Progenitor cell of endocrine pancreas (in vitro differentiated cells): ENCODE data around the gene KDM1B. TPM values are rescaled to one million over a fixed set of nuclear protein-coding genes. Genes with fewer than 3 reads are reported as not detected.

Experiments used
- DNase-seq: peaks from one replicate; pipeline ENCODE4 v3.0.0; 2021; ENCODE audit warnings: low spot score; ENCODE audit not compliant: unreplicated experiment
- H3K27ac Mint-ChIP-seq: 2 replicates; pipeline ENCODE4 v1.8.0; 2021; ENCODE audit warnings: mild to moderate bottlenecking, moderate library complexity, mixed read lengths
- H3K27me3 Mint-ChIP-seq: 2 replicates; pipeline ENCODE4 v1.8.0; 2021; ENCODE audit warnings: mixed read lengths
- H3K36me3 Mint-ChIP-seq: 2 replicates; pipeline ENCODE4 v1.8.0; 2022; ENCODE audit warnings: mixed read lengths; ENCODE audit not compliant: insufficient read depth
- H3K4me1 Mint-ChIP-seq: 2 replicates; pipeline ENCODE4 v1.8.0; 2021; ENCODE audit warnings: low read depth, mixed read lengths
- H3K4me3 Mint-ChIP-seq: 2 replicates; pipeline ENCODE4 v1.8.0; 2021; ENCODE audit warnings: low read depth, mild to moderate bottlenecking, moderate library complexity, mixed read lengths
- H3K9me3 Mint-ChIP-seq: 2 replicates; pipeline ENCODE4 v1.8.0; 2021; ENCODE audit warnings: low read depth, mixed read lengths
- total RNA-seq: library from RNA; stranded (reverse); gene quantifications from 2 replicates; pipeline ENCODE4 v1.2.1, GENCODE V29; 2021
- TF ChIP-seq, protein P1 (sequence below): fragments of 200-600 bp; sonication (generic); IDR thresholded peaks from one replicate; pipeline ENCODE4 v1.5.0; 2021; ENCODE audit warnings: antibody characterized with exemption, mild to moderate bottlenecking; ENCODE audit not compliant: unreplicated experiment

KDM1B gene
- total RNA-seq, 1 donor from 2014 or later: 21.7 TPM

DNA sequence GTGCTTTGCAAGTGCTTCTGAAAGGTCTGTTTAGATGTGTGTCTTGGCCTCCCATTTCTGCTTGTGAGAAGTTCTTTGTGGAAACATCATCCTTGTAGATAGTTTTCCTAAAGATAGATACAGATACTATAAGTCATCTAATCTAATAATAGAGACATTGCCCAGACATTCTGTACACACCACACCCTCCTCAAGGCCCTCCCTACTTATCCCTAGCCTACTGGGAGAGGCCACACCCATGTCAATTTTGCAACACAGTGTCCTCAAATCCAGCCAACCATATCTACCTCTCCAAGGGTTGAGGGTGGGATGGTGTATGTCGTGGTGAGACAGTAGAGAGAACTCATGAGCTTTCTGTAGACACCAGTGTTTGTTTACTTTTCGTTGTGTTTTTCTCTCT, 6.2 kb downstream of the KDM1B start:
- H3K4me1 Mint-ChIP-seq: no peaks in the 10 kb centered on the region
- peaks cover 12% of the 10 kb centered on the region for H3K36me3 Mint-ChIP-seq
- no peaks in the 10 kb centered on the region for H3K27me3 Mint-ChIP-seq
- no peak overlapping the region for H3K4me3 Mint-ChIP-seq
- TF ChIP-seq, protein P1, sequence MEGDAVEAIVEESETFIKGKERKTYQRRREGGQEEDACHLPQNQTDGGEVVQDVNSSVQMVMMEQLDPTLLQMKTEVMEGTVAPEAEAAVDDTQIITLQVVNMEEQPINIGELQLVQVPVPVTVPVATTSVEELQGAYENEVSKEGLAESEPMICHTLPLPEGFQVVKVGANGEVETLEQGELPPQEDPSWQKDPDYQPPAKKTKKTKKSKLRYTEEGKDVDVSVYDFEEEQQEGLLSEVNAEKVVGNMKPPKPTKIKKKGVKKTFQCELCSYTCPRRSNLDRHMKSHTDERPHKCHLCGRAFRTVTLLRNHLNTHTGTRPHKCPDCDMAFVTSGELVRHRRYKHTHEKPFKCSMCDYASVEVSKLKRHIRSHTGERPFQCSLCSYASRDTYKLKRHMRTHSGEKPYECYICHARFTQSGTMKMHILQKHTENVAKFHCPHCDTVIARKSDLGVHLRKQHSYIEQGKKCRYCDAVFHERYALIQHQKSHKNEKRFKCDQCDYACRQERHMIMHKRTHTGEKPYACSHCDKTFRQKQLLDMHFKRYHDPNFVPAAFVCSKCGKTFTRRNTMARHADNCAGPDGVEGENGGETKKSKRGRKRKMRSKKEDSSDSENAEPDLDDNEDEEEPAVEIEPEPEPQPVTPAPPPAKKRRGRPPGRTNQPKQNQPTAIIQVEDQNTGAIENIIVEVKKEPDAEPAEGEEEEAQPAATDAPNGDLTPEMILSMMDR: no peak
- H3K9me3 Mint-ChIP-seq: no peaks in the 10 kb centered on the region
- no peak overlapping the region for H3K27ac Mint-ChIP-seq
- DNase-seq: no peak

DNA sequence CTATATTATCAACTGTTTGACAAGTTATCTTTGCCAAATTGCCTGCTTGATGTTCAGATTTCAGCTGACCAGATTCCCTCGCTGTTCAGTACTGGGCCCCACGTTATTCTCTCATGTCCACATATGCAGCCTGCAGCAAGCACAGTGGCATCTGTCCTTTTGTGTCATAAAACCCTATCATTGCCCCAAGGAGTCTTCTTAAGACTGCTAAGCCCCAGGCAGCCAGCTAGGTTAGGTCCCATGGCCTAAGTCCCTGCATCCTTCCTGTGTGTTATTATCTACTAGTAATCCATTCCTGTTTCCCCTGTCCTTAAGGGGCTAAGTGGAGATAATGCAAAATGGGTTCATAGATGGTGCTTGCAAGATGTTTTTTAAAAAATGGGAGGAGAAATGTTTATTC, 7.2 kb downstream of the KDM1B start:
- DNase-seq: no peak
- TF ChIP-seq, protein P1: no peak
- H3K27ac Mint-ChIP-seq: no peak overlapping the region
- no peaks in the 10 kb centered on the region for H3K9me3 Mint-ChIP-seq
- H3K4me1 Mint-ChIP-seq: no peaks in the 10 kb centered on the region
- peaks cover 12% of the 10 kb centered on the region for H3K36me3 Mint-ChIP-seq
- no peak overlapping the region for H3K4me3 Mint-ChIP-seq
- H3K27me3 Mint-ChIP-seq: no peaks in the 10 kb centered on the region

DNA sequence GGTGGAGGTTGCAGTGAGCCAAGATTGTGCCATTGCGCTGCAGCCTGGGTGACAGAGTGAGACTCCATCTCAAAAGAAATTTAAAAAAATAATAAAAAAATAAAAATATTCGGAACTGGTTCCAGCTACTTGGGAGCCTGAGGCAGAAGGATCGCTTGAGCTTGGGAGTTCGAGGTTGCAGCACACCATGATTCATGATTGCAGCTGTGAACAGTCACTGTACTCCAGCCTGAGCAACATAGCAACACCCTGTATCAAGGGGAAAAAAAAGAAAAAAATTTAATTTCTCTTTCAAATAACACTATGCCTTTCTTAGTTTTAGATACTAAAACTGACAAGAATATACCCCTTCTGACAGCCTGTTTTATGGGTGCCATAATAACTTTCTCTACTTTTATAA, 10.5 kb downstream of the KDM1B start:
- Mint-ChIP-seq H3K4me1 (no peaks in the 10 kb centered on the region), H3K27me3 (no peaks in the 10 kb centered on the region), H3K36me3 (peaks cover 22% of the 10 kb centered on the region), H3K27ac (no peak overlapping the region), H3K9me3 (peaks cover 6% of the 10 kb centered on the region), H3K4me3 (no peak overlapping the region)
- TF ChIP-seq, protein P1: no peak
- DNase-seq: no peak

DNA sequence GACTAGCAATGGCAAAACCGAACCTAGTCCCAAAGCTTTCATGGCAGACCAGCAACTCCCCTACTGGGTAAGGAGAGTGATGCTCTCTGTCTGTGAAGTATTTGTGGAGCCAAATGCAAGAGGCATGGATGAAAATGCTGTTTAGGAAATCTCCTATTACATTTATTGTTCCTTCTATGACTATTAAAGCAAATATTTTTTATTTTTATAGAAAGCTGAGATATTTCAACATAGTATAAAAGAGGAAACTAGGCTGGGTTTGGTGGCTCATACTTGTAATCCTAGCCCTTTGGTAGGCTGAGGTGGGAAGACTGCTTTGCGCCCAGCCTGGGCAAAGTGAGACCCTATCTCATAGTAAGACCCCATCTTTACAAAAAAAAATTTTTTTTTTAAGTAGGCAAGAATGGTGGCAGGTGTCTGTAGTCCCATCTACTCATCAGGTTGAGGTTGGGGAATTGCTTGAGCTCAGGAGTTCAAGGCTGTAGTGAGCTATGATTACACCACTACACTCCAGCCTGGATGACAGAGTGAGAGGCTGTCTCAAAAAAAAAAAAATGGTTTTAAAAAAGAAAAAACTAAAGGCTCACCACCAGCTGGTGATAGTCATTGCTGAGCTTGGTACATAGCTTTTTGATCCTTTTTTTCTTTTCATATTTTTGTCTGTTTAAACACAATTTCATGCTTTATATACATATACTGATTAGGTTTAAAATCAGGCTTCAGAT, 11.3 kb downstream of the KDM1B start:
- H3K4me1 Mint-ChIP-seq: no peaks in the 10 kb centered on the region

DNA sequence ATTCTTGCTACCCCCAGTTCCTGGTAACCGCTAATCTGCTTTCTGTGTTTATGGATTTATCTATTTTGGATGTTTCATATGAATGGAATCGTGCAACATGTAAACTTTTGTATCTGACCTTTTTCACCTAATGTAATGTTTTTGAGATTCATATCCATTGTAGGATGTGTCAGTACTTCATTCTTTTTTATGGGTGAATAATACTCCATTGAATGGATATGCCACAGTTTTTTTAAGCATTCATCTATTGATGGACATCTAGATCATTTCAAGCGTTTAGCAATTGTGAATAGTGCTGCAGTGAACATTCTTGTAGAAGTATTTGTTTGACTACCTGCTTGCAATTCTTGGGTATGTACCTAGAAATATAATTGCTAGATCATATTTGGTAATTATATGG, 13.0 kb downstream of the KDM1B start:
- Mint-ChIP-seq H3K27ac (no peak overlapping the region), H3K36me3 (peaks cover 20% of the 10 kb centered on the region), H3K9me3 (peaks cover 6% of the 10 kb centered on the region), H3K27me3 (no peaks in the 10 kb centered on the region), H3K4me3 (no peak overlapping the region), H3K4me1 (no peaks in the 10 kb centered on the region)
- no peak for DNase-seq
- TF ChIP-seq, protein P1: no peak

More for the DNA sequence above, 11.3 kb downstream of the KDM1B start:
- H3K36me3 Mint-ChIP-seq: peaks cover 22% of the 10 kb centered on the region
- H3K4me3 Mint-ChIP-seq: no peak overlapping the region
- H3K27me3 Mint-ChIP-seq: no peaks in the 10 kb centered on the region
- peaks cover 6% of the 10 kb centered on the region for H3K9me3 Mint-ChIP-seq
- H3K27ac Mint-ChIP-seq: no peak overlapping the region
- no peak for DNase-seq
- TF ChIP-seq, protein P1: no peak
